ENCODE measurements around the gene TMEM151B.

TMEM151B gene

DNA sequence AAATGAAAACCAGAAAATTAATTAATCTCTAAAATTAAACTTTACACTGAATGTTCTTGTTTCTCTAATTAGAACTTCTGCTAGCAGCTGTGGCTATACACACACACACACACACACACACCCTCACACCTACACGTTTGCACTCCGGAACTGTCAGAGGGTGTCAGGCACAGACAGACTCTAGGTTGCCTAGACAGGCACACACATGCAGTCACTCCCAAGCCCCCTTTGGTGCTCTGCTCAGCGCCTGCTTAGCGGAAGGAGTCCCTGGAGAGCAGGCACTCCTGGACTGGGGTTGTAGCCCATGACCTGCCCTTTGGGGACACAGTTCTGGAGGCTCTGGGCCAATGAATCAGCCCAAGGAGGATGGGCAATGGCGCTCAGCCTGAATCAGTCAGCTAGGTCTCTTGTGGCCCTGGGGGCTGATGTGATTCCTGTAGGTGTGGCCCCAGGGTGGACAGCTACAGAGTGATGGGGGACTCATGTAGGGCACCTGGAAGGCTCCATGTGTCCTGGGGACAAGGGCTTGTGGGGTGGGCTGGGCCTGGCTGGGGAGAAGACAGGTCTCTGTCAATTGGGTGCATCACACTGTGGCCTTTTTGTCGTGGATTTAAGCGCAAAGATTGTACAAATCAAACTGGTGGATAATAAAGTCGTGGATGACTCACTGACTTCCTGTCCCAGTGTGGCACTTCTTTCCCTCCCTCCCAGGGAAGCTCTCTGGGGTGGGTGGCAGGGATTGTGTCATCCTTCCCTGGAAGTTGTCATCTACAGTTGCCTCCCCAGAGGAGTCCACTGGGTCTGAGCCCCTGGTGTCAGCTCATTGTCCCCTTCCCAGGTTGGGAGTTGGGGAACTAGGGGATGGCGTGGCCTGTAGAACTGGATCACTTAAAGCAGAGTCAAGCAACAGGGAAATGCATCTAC lies 8.8 kb downstream of the TMEM151B start:
- peak; percentile 42 to 49 for DNase-seq

DNA sequence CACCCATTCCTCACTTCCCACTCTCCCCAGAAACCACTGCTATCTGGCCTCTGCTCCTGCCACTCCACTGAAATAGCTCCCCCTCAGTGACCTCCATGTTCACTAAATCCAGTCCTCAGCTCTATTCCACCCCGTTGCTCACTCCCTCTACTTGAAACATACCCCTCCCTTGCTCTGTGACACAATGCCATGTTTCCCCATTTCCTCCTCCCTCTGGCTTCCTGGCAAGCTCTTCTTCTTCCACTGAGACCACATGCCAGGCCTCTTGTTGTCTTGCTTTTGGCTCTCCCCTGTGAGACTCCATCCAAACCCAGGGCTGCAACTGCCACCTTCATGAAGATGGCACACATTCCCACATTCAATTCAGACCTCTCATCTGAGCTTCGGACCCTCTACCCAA lies 13.9 kb downstream of the TMEM151B start:
- peak; percentile 26 to 63 for DNase-seq

DNA sequence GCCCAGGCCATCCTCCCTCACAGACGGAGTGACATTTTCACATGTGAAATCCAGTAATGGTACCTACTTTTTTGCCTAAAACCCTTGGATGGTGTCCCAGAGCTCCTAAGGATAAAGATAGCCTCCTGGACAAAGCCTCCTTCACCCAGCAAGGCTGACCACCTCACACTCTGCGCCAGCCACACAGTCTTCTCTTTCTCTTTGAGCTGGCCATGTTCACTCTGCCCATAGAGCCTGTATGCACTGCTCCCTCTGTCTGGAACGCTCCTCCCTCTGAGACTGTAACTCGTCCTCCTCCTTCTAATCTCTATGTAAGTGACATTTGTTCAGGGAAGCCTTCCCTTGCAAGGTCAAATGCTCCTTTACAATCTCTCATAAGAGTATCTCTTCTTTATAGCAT lies 14.6 kb downstream of the TMEM151B start:
- DNase-seq: no peak

DNA sequence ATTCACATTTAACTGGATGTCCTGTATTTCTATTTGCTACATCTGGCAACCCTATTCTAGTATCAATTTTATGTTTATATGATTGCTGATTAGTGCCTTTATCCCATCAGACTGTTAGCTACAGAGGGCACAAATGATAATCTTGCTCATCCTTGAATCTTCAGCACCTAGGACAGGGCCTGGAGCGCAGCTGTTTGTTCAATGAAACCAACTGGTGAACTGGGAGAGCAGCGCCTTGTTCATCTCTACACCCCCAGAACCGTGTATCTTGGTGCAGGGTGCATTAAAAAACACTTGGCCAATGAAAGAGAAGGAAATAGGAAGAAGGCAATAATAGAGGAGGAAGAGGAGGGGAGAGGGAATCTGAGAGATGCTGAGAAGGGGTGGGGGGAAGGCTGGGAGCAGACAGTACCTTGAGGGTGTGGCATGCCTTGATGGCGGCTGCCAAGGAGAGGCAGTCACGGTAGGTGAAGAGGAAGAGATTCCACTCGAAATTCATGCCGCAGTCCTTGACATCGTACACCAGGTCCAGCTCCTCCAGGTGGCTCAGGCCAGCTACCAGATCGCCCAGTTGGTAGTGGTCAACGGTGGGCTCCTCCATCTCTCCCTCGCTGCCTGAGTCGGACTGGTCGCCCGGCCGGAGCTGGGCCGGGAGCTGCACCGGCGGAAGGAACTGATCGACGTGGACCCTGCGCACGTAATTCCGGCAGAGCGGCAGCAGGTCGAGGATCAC lies 15.5 kb downstream of the TMEM151B start:
- DNase-seq: peak in 1 of 2 donors; percentile 21

DNA sequence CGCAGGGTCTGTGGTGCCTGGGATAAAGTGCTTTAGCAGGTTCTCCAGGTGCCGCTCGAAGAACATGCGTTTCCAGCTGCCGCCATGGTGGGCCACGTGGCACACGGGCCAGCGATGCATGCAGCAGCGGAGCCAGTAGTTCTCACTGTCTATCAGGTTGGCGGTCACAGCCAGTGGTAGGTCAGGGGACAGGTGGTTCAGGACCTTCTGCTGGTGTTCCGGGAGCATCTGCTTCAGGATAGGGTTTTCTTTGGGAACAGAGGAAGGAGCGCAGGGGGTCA lies 16.0 kb downstream of the TMEM151B start:
- no peak for DNase-seq

DNA sequence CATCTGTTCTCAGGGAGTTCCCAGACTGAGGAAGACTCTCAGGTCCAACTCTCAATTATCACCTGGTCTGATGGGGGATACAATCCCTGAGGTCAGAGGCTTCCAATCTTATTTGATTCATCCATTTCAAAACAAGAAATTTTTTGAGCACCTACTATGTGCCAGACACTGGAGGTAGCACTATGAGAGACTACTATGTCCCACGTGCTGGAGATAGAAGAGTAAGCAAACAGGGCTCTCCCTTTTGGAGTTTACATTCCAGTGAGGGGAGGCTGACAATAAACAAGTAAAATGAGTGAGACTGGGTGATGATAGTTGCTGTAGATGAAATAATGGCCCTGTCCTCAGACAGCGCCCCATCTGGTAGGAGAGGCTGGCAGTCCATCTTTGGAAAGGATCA lies 16.5 kb downstream of the TMEM151B start:
- no peak for DNase-seq

DNA sequence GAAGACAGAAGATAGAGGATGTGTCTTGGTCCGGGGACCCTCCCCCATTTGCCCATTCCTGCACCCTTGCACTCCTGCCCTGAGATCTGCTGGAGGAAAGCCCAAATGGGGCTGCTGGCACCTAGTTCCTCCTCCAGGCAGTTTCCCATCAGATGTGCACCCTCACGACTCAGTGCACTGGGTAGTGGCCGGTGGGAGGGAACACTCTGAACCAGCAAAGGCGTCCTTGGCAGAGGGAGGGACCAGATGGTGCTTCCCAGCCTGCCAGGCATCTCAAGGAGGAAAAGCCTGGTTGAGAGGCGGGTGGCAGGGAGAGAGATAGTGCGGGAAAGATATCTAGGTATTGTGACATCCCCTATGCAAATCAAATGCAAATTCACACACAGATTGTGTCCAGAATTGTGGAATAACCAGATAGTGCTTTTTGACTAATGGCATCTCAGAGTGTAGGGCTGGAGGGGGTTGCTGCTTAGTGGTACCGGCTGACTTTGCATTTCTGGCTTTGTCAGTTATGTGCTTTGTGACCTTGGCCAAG lies 19.5 kb downstream of the TMEM151B start:
- DNase-seq: no peak

DNA sequence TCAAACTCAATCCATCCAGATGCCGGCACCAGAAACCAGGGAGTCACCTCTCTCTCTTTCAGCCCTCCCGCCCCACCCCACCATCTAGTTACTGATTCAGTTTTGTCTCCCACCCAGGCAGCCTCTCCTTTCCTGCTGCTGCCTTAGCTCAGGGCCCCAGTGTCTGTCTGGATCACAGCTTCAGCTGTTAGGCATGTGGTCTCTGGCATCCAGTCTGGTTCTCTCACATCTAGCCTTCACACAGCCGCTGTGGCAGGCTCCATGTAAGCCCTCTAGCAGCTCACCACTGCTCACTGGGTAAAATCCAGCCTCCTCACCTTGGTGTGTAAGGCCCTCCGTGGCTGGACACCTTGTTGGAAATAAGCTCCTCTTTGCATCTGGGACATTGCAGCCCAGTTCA lies 21.6 kb downstream of the TMEM151B start:
- no peak for DNase-seq

DNA sequence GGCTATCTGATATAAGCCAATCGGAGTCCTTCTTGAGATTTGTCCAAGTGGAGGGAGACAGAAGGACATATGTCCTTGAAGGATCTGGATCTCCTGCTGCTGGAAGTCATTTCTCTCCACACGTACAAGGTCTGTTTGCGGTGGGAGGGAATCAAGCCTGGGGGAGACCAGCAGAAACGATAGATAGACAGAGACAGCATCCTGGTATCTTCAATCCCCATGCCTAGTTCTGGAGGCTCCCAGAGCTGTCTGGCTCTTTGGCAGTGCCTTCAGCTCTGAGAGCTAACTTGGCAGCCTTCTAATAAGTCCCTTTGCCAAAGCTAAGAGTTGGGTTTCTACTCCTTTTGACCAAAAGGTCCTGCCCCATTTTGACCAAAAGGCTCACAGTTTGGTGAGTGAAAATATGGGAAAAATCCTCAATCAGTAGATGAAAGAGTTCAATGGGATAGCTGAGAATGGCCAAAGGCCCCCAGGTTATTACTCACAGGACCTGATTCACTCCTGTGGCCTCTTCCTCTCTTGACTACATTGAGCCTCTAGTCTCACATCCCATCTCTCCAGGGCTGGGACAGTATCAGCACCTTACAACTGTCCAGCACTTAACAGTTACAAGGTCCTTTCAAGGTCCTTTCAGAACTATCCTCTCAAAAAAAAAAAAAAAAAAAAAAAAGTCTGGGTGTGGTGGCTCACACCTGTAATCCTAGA lies 22.6 kb downstream of the TMEM151B start:
- no peak for DNase-seq

DNA sequence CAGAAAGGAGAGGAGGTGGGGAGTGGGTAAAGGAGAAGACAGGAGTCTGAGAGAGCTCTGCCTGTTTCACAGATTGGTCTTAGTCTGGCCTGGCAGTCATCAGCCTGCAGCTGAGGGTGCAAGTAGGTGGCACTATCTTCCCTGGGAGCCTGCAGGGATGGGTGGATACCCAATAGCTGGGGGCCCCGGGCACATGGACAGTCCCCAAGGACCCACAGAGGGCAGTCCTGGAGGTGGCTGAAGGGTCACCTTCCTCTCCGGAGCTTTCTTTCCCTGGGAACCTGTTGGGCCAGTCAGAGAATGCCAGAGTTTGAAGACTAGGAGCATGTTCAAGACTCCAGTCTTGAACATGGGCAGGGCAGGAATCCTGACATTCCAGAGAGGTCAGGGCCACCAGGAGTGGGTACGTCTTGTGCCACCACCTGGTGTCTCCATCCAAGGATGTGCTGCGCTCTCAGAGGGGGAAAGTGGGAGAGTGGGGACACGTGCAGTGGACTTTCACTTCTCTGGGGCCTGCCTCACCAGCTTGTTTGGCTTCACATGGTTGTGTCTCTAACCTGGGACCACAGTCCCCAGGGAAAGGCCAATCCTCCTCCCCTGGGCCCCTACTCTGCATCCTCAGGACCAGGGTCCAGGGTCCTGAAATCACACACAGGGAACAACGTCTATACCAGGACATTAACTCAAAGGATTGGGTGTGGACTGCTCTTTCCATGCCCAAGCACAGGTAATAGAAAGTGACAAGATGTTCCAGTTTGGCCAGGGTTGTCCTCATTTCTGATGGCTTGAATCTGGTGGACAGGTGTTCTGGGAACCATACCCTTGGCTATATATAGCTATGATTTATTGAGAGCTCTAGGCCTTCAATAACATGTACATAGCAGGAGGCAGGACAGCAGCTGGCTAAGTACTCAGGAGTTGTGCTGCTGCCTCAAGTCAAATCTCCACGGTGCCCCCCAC lies 24.9 kb downstream of the TMEM151B start:
- no peak for DNase-seq

DNA sequence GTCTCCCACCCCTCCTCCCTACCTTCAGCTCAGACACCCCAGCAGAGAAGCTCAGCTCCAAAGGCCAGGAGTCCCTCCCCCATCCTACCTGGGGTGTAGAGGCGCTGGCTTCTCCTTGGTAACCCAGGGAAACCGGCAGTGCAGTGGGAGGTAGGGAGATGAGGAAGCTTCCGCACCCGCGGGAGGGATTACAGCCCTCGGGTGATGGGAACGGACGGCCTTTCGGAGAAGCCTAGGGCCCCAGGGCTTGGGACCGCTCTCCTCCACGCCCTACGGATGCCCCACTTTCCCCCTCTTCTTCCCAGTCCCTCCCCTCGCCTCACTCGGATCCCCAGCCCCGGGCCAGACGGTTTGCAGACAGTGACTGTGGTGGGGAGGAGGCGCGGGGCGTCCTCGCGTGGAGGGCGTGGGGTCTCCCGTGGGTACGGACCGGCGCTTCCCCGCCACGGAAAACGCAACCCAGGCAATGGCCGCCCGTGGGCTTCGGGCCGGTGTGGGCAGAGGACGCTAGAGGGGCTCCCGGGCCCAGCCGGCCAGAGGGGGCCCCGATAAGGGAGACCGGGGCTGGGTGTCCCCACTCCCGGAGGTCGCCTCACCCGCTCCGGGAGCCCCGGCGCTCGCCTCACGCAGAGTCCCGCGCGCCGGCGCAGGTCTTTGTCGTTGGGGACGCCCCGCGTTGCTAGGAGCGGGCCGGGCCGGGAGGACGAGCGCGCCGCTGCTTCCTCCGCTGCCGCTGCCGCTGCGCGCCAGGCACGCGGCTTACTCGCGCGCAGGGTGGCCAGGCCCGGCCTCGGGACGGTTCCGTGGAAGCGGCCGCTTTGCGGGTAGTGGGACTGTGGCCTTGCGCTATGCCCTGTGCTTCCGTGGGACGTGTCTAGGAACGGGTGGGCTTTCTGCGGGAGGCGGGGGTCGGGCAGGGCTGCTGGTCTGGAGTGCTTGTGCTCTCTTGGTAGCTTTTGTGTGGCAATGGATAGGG lies 27.1 kb downstream of the TMEM151B start:
- peak; percentile 8 to 42 for DNase-seq

DNA sequence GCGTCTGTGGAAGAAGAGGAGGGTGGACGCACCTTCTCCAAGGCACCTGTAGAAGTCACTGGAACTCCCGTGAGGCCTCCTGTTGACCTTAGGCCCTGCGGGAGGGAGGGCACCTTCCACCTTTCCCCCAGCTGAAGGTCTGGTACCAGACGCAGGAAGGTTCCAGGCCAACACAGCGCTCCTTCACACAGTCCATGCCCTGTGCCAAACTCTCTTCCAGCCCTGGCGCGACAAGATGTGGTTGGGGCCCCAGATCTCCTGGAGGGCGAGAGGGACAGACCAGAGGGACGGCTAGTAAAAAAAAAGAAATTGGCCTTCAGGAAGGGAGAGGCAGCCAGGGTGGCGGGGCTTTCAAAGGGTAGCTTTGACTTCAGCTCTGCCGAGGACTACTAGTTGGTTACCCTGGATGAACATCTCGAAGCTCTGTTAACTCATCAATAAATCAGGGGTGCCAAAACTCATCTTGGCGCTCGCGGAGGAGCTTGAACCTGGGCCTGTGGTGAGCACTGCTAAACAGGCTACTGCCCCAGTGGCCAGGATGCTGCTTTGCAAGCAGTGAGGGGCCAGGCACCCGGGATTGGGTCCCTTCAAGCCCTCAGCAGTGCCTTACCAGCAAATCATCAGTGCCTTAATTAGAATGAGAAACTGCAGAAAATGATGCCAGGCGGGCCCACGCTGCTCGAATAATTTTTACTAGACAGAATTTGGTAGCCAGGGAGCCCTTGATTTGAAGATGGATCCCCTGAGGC lies 28.0 kb downstream of the TMEM151B start:
- no peak for DNase-seq

DNA sequence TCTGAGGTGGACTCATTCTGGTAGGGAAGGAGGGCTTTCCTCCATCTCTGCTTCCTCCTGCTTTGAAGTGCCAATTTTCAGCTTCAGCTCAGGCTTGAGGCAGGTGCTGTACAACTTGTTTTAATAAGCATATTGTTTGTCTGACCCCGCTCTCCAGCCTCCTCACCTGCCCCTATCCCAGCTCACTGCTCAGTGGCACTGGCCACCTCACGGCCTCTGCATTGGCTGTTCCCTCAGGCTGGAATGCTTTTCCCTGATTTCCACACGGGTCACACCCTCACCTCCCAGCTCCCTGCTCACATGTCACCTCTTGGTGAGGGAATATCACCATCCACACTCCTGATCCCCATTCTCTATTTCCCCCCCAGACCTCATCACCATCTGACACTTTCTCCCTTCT lies 28.6 kb downstream of the TMEM151B start:
- DNase-seq: no peak

DNA sequence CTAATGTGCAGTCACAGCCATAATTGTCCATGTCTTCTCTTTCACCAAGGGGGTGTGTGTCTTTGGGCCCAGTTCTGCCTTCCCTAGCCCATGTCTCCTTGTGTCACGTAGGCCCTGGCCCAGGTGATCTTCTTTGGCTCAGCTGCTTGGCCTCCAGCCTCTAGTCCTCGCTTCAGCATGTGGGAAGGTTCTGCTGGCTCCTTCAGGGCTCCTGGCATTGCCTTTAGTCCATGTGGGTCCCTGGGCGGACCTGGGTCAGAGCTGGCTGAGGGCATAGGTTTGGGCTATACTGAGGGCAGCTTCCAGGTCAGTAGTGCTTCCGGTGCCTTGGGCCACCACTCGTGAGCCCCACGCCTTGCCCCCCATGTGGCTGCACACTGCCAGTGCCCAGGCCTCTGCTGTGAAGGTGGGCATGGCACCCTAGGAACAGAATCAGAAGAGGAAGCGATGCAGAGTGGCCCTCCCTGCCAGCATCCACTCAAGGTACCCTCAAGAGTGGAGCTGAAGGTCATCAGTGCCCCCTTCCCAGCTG lies 30.1 kb downstream of the TMEM151B start:
- DNase-seq: no peak

DNA sequence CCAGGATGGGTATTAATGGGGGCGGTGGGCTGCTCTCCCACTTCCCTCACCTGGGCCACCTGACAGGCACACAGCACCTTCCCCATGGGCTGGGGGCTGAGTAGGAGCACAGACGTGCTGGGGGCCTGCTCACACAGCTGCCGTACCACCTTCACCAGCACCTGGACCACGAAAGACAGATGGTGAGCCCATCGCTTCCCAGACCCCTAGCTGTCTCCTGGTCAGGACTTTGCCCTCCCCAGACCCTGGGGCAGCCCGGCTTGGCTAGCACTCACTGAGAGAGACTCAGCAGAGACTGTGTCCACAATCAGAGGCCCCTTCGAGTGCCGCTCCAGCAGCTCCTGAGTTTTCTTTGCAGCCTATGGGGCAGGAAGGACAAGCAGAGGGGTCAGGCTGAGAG lies 30.9 kb downstream of the TMEM151B start:
- no peak for DNase-seq

DNA sequence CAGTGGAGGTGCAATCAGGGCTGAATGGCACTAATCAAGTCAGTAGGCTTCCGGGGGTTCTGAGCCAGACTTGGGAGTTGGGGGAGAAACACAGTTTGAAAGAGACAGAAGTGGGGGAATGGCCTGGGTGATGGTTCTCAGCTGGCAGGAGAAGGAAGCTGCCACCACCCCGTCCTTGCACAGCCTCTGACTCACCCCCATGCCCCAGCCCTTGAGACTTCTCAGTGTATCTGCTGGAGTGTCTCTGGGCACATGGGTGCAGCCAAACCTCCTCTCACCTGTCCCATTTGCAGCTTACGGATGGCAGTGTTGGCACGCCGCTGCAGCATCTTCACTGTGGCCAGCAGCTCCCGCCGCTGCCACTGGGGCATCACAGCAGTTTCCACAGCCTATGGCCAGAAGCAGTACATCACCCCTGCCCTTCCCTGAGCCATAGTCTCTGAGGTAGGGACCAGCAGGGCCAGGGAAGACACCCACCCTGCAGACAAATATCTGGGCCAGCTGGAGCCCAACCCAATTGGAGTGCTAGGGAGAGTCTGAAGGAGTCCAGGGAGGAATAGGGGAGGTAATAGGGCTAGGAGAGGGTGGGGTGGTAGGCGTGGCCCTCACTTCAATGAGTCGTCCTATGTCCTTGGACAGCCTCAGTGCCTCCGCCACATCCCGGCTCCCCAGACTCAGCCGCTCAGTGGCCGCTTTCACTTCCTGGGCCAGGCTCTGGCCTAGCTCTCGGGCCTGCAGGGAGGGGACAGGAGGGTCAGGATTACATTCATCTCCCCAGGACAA lies 31.7 kb downstream of the TMEM151B start:
- DNase-seq: no peak

DNA sequence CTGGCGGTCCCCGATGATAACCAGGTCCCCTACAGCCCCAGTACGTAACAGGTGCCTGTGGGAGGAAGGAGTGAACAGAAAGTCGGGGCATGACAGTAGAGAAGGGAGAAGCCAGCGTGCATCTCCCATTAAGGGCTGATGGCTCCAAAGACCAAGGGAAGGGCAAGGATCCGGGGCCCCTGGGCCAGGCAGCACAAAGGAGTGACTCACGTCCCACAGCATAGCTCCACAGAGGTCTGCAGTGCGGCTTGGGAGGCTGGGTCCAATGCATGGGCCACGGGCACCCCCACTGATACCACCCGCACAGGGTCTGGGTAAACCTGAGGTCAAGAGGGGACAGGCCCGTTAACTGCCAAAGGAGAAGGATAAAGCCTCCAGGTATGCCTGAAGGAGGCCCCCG lies 32.6 kb downstream of the TMEM151B start:
- no peak for DNase-seq

DNA sequence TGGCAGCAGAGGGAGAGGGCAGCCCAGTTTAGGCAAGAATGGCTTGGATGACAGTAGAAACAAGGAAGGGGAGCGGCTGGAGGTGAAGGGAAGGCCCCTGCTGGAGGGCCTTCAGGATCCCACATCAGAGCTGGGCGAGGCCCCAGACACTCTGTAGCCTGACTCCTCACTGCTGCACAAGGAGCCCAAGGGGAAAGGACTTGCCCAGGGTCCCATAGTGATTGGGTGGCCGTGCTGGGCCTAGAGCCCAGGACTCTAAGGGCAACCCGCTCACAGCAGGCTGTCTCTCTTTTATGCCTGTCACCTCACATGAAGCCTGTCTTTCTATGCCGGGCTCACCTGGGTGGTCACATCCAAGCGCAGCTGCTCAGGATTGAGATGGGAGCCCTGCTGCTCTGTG lies 33.6 kb downstream of the TMEM151B start:
- no peak for DNase-seq

Measured in inflammatory macrophage (primary cell).